Prostate gland (tissue), 2 donors: ENCODE measurements around the gene MRPL33.

Source experiments
- POLR2A ChIP-seq: fragments of 450-650 bp; IDR thresholded peaks from one replicate; pipeline ENCODE4 v1.6.1; 2016; ENCODE audit warnings: antibody characterized with exemption, mild to moderate bottlenecking
- POLR2AphosphoS5 ChIP-seq: sonication (generic); formaldehyde crosslinking; IDR thresholded peaks from one replicate; pipeline ENCODE4 v1.6.1; 2017; ENCODE audit warnings: antibody characterized with exemption
- TF ChIP-seq, protein P1 (sequence below), 4 experiments: fragments of 200-600 bp in 2 of 4; fragments of 450-650 bp in 2 of 4; sonication (generic) in 2 of 4; IDR thresholded peaks; 1 replicate in 3 of 4; 2 replicates in 1 of 4; pipeline ENCODE4 v1.5.1; 2016 to 2019; ENCODE audit warnings: antibody characterized with exemption in 4 of 4, mild to moderate bottlenecking in 2 of 4, moderate library complexity in 2 of 4

DNA sequence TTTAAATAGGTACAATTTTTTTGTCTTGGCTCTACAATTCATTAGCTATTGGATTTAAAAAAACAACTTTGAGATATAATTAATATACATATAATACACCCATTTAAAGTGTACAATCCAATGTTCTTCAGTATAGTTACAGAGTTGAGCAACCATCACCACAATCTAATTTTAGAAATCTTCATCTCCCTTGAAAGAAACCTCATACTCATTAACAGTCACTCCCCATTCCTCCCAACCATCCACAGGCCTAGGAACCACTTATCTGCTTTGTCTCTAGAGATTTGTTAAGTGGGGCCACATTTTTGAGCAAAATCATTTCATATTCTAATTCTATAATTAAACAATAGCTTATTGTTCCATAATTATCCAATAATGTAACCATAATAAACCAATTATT, 32.6 kb downstream of the MRPL33 start:
- TF ChIP-seq, protein P1, sequence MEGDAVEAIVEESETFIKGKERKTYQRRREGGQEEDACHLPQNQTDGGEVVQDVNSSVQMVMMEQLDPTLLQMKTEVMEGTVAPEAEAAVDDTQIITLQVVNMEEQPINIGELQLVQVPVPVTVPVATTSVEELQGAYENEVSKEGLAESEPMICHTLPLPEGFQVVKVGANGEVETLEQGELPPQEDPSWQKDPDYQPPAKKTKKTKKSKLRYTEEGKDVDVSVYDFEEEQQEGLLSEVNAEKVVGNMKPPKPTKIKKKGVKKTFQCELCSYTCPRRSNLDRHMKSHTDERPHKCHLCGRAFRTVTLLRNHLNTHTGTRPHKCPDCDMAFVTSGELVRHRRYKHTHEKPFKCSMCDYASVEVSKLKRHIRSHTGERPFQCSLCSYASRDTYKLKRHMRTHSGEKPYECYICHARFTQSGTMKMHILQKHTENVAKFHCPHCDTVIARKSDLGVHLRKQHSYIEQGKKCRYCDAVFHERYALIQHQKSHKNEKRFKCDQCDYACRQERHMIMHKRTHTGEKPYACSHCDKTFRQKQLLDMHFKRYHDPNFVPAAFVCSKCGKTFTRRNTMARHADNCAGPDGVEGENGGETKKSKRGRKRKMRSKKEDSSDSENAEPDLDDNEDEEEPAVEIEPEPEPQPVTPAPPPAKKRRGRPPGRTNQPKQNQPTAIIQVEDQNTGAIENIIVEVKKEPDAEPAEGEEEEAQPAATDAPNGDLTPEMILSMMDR (IDR thresholded peaks at IDR 0.05): no peak
- TF ChIP-seq POLR2AphosphoS5 (no peak), POLR2A (no peak)
